AG04450 (cell line): ENCODE measurements around the gene RABGEF1. TPM values are rescaled to one million over a fixed set of nuclear protein-coding genes. Genes with fewer than 3 reads are reported as not detected.
"Not testable (repeated sequence)": the region's sequence is repeated elsewhere in the genome, so short reads cannot be mapped to it uniquely, and the experiment has no call there.

Experiments
- CTCF ChIA-PET: fragments of 300-600, 350-600 bp; formaldehyde crosslinking; extraction: SDS; loops from one replicate; lab custom pipeline; 2022; ENCODE audit warnings: antibody characterized with exemption, inconsistent platforms; lab: Charles Lee
- POLR2A ChIA-PET: fragments of 350-600 bp; formaldehyde crosslinking; extraction: SDS; loops from one replicate; lab custom pipeline; 2021; ENCODE audit warnings: antibody characterized with exemption, inconsistent platforms; lab: Yijun Ruan, JAX
- DNase-seq: peaks from one replicate; pipeline ENCODE4 v3.0.0-alpha.2; 2011; ENCODE audit warnings: low read depth, low spot score
- H3K27ac ChIP-seq: one replicate; pipeline ENCODE4 v1.5.1; 2012; ENCODE audit warnings: low read depth, low read length, control low read depth
- H3K27me3 ChIP-seq: one replicate; pipeline ENCODE4 v1.6.0; 2012; ENCODE audit warnings: low read length; ENCODE audit not compliant: control insufficient read depth, insufficient read depth
- H3K4me3 ChIP-seq: 2 replicates; pipeline ENCODE4 v1.5.1; 2011; ENCODE audit warnings: mild to moderate bottlenecking, low read depth, low read length, control low read depth
- H3K9me3 ChIP-seq: 2 replicates; pipeline ENCODE4 v1.5.1; 2012; ENCODE audit warnings: low read length; ENCODE audit not compliant: control insufficient read depth, insufficient read depth
- polyA plus RNA-seq: library from polyadenylated mRNA; depleted of rRNA; stranded (reverse); fragments of >200 nt; gene quantifications from 2 replicates; pipeline ENCODE4 v1.2.3, GENCODE V29; 2011
- TF ChIP-seq, protein P1 (sequence below): IDR thresholded peaks from 2 replicates; pipeline ENCODE4 v1.5.1; 2011; ENCODE audit warnings: low read depth, low read length, control low read depth, inconsistent platforms

The RABGEF1 gene
- polyA plus RNA-seq, 1 experiment: 27.1 TPM

DNA sequence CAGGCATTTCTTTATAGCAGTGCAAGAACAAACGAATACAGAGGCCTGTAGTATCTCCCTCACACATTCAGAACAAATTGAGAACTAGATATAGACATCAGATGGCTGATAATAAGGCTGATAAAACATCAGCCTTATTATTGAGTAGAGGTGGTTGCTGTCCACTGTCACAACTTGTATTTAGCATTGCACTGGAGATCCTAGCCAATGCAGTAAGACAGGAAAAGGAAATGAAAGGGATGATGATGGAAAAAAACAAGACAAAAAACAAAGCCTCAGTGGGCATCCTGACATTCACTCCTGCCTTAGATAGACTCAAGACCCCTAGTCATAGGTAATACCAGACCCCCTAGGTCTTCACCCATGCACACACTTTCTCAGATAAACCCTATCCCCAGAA, 4.7 kb upstream of the RABGEF1 start:
- DNase-seq: no peak
- ChIA-PET POLR2A (no interaction called here), CTCF (no interaction called here)
- H3K4me3 ChIP-seq: no peak overlapping the region
- peaks cover 4% of the 10 kb centered on the region for H3K9me3 ChIP-seq
- H3K27me3 ChIP-seq: no peaks in the 10 kb centered on the region
- TF ChIP-seq, protein P1, sequence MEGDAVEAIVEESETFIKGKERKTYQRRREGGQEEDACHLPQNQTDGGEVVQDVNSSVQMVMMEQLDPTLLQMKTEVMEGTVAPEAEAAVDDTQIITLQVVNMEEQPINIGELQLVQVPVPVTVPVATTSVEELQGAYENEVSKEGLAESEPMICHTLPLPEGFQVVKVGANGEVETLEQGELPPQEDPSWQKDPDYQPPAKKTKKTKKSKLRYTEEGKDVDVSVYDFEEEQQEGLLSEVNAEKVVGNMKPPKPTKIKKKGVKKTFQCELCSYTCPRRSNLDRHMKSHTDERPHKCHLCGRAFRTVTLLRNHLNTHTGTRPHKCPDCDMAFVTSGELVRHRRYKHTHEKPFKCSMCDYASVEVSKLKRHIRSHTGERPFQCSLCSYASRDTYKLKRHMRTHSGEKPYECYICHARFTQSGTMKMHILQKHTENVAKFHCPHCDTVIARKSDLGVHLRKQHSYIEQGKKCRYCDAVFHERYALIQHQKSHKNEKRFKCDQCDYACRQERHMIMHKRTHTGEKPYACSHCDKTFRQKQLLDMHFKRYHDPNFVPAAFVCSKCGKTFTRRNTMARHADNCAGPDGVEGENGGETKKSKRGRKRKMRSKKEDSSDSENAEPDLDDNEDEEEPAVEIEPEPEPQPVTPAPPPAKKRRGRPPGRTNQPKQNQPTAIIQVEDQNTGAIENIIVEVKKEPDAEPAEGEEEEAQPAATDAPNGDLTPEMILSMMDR: no peak
- H3K27ac ChIP-seq: no peak overlapping the region

DNA sequence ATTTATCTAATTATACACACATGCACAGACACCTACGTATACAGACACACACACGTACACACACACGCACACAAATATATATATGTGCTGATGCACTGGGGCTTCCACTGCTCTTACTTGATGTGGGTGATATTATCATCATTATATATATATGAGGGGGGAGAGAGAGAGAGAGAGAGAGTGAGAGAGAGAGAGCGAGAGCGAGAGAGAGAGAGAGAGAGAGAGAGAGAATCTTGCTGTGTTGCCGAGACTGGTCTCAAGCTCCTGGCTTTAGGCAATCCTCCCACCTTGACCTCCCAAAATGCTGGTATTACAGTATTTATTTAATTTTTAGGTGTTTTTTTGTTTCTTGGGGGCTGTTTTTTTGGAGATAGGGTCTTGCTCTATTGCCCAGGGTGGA, 3.6 kb upstream of the RABGEF1 start:
- TF ChIP-seq, protein P1: no peak
- Histone ChIP-seq H3K4me3 (no peak overlapping the region), H3K27ac (no peak overlapping the region), H3K9me3 (peaks cover 4% of the 10 kb centered on the region), H3K27me3 (no peaks in the 10 kb centered on the region)
- no peak for DNase-seq
- POLR2A ChIA-PET: no interaction called here
- CTCF ChIA-PET: no interaction called here

DNA sequence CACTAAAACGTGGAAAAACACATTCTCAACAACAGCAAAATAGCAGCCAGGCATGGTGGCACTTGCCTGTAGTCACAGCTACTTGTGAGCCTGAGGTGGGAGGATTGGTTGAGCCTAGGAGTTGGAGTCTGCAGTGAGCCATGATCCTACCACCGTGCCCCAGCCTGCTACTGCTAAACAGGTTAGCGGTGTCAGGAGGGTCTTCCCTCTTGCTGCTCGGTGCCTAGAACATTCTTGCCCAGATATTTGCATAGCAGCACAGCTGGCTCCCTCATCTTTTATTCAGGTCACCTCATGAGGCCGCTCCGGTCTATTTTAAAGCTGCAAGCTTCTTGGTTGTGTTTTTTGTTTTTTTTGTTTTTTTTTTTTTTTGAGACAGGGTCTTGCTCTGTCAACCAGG, 2.9 kb upstream of the RABGEF1 start:
- no peak overlapping the region for H3K4me3 ChIP-seq
- TF ChIP-seq, protein P1: no peak
- ChIA-PET CTCF (no interaction called here), POLR2A (no interaction called here)
- no peaks in the 10 kb centered on the region for H3K27me3 ChIP-seq
- H3K9me3 ChIP-seq: peaks cover 4% of the 10 kb centered on the region
- no peak overlapping the region for H3K27ac ChIP-seq
- DNase-seq: no peak

DNA sequence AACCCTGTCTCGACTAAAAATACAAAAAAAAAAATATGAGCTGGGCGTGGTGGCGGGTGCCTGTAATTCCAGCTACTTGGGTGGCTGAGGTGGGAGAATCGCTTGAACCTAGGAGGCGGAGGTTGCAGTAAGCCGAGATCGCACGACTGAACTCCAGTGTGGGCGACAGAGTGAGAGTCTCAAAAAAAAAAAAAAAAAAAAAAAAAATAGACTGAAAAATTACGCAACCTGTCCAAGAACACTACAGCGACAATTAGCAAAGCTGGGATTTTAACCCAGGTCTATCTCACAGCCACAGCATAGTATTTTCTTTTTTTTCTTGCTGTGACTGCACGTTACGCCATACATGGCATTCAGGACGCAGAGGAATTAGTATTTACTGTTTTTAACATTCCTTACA, 1.1 kb upstream of the RABGEF1 start:
- CTCF ChIA-PET: interaction anchor here (0.7 kb wide), 1 partner anchor 40 kb away, joined by 4 read pairs; no protein-coding TSS in a partner anchor
- POLR2A ChIA-PET: interaction anchor here (0.7 kb wide), 1 partner anchor 164 kb away, joined by 7 read pairs; no protein-coding TSS in a partner anchor
- H3K27ac ChIP-seq: no peak overlapping the region
- peaks cover 4% of the 10 kb centered on the region for H3K9me3 ChIP-seq
- no peaks in the 10 kb centered on the region for H3K27me3 ChIP-seq
- DNase-seq: no peak
- H3K4me3 ChIP-seq: peak overlapping the region; percentile 90
- TF ChIP-seq, protein P1: no peak

DNA sequence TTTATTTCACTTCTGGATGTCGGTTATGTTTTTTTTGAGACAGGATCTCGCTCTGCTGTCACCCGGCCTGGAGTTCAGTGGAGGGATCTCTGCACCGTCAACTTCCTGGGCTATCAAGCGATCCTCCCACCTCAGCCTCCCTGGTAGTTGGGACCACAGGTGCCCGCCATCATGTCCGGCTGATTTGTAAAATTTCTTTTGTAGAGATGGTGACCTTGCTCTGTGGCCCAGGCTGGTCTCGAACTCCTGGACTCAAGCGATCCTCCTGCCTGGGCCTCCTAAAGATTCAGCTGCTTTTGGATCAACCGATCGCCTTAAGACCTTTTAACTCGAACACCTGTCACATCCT, 606 bp upstream of the RABGEF1 start:
- Histone ChIP-seq H3K9me3 (peaks cover 4% of the 10 kb centered on the region), H3K27ac (peak overlapping the region; percentile 89), H3K4me3 (peak overlapping the region; percentile 90), H3K27me3 (no peaks in the 10 kb centered on the region)
- TF ChIP-seq, protein P1: no peak
- DNase-seq: no peak
- CTCF ChIA-PET: no interaction called here
- POLR2A ChIA-PET: interaction anchor here (0.7 to 1.4 kb wide), 8 partner anchors 14 to 256 kb away, joined by 3 to 7 read pairs (median 4); partner anchors contain the start of genes SBDS and TYW1

DNA sequence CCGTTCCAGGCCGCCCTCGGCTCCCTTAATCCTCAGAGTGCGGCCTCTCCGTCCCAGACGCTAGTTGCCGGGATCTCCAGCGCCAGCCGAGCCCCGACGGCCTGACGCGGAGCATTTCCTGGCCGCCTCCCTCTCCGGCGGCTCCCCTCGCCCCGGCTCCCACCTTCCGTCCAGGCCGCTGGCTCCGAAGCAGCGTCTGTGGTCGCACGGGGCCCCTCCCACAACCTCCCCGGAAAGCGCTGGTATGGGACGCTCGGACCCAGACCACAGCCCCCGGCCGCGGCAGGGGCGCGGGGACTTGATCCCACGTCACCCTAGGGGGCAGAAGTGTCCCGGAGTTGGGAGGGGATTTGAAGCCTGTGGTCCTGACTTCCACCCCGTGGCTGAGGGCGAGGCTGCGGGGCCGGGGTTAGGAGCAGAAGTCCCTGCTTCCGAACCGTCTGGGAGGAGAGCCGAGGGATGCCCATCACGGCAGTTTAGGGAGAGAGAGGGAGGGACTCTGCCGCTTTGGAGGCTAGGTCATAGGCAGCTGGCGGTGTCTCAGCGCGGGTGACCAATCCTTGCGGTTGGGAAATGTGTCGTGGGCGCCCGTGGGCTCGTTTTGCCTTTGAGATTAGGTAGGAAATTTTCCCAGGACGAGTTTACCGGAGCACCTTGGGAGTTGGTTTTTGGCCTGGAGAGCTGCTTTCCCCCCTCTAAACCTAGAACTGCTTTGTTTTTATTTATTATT, 612 bp downstream of the RABGEF1 start:
- Histone ChIP-seq H3K4me3 (peak overlapping the region; percentile 90), H3K27ac (peak overlapping the region; percentile 92)
- H3K9me3 ChIP-seq, H3K27me3 ChIP-seq, CTCF ChIA-PET, DNase-seq: not testable (repeated sequence)
- POLR2A ChIA-PET: interaction anchor here (0.6 to 1.4 kb wide), 9 partner anchors 13 to 255 kb away, joined by 3 to 7 read pairs (median 3); partner anchors contain the start of genes SBDS and TYW1
